Measurements from ENCODE around the gene ADAM17.
A peak's percentile ranks its signal among the peaks of the same experiment; 100 is the strongest.

The ADAM17 gene

GRCh38 chr2:9473308-9473984, 82.2 kb downstream of the ADAM17 start:
- peak in 1 of 2 donors; percentile 14 for DNase-seq (ENCODE audit: low read depth in 1 of 2, low spot score in 1 of 2)

- no peak for DNase-seq (ENCODE audit: low read depth in 1 of 2, low spot score in 1 of 2)
Observed at GRCh38 chr2:9472511-9472910, 83.1 kb downstream of the ADAM17 start.

GRCh38 chr2:9471206-9471605, 84.4 kb downstream of the ADAM17 start:
- no peak for DNase-seq (ENCODE audit: low read depth in 1 of 2, low spot score in 1 of 2)

GRCh38 chr2:9467687-9468086, 87.9 kb downstream of the ADAM17 start:
- no peak for DNase-seq (ENCODE audit: low read depth in 1 of 2, low spot score in 1 of 2)

GRCh38 chr2:9466147-9466683, 89.4 kb downstream of the ADAM17 start:
- no peak for DNase-seq (ENCODE audit: low read depth in 1 of 2, low spot score in 1 of 2)

- no peak for DNase-seq (ENCODE audit: low read depth in 1 of 2, low spot score in 1 of 2)
Observed at GRCh38 chr2:9465170-9465569, 90.5 kb downstream of the ADAM17 start.

GRCh38 chr2:9463698-9464034, 92.0 kb downstream of the ADAM17 start:
- no peak for DNase-seq (ENCODE audit: low read depth in 1 of 2, low spot score in 1 of 2)

GRCh38 chr2:9462886-9463697, 92.5 kb downstream of the ADAM17 start:
- DNase-seq (ENCODE audit: low read depth in 1 of 2, low spot score in 1 of 2) = no peak

GRCh38 chr2:9462313-9462712, 93.3 kb downstream of the ADAM17 start:
- no peak for DNase-seq (ENCODE audit: low read depth in 1 of 2, low spot score in 1 of 2)

GRCh38 chr2:9461079-9461478, 94.6 kb downstream of the ADAM17 start:
- no peak for DNase-seq (ENCODE audit: low read depth in 1 of 2, low spot score in 1 of 2)

- no peak for DNase-seq (ENCODE audit: low read depth in 1 of 2, low spot score in 1 of 2)
Observed at GRCh38 chr2:9460441-9461017, 95.1 kb downstream of the ADAM17 start.

GRCh38 chr2:9451231-9451630, 104.4 kb downstream of the ADAM17 start:
- DNase-seq (ENCODE audit: low read depth in 1 of 2, low spot score in 1 of 2) = no peak

GRCh38 chr2:9445089-9445488, 110.5 kb downstream of the ADAM17 start:
- DNase-seq (ENCODE audit: low read depth in 1 of 2, low spot score in 1 of 2) = no peak

GRCh38 chr2:9443526-9443925, 112.1 kb downstream of the ADAM17 start:
- no peak for DNase-seq (ENCODE audit: low read depth in 1 of 2, low spot score in 1 of 2)

GRCh38 chr2:9441556-9441955, 114.1 kb downstream of the ADAM17 start:
- DNase-seq (ENCODE audit: low read depth in 1 of 2, low spot score in 1 of 2) = no peak

- no peak for DNase-seq (ENCODE audit: low read depth in 1 of 2, low spot score in 1 of 2)
Observed at GRCh38 chr2:9440058-9440727, 115.4 kb downstream of the ADAM17 start.

GRCh38 chr2:9439536-9439935, 116.1 kb downstream of the ADAM17 start:
- DNase-seq (ENCODE audit: low read depth in 1 of 2, low spot score in 1 of 2) = no peak
